ENCODE data around the gene TMEM187. TPM values are rescaled to one million over a fixed set of nuclear protein-coding genes. Genes with fewer than 3 reads are reported as not detected.

Gene TMEM187
- total RNA-seq, 2 donors from 2014 or later = 5.1 to 6.4 TPM

DNA sequence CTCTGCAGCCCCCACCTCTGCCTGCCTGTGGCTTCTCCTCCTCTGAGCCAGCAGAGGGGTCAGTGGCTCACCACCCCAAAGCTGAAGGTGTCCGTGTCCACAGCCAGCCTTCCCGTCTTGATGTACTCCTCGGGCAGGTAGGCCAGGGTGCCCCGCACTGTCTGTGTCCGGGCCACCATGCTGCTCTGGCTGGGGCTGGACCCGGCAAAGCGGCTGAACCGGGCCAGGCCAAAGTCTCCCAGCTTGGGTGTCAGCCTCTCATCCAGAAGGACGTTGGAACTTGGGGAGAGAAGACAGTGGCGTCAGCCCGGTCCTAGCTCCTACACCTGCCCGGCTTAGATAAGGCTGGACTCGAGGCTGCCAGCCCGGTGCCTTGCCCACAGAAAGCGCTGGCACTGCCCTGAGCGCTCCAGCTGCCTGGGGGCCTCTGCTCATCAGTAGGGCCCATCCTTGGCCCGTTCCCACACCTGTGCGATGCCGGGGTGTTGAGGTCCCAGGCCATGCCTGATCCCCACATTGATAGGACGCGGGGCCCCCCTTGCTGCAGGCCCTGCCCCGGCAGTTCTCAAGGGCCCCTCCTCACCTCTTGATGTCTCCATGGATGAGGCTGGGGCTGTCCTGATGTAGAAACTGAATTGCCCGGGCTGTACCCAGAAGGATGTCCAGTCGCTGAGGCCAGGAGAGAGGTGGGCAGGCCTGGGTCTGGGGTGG lies 44.0 kb downstream of the TMEM187 start:
- DNase-seq (ENCODE audit: low spot score in 2 of 2) = no peak
- peaks cover 0 to 5% of the 10 kb centered on the region in 2 donors for H3K36me3 Mint-ChIP-seq
- no peak for ATAC-seq
- no peak overlapping the region for H3K27ac Mint-ChIP-seq
- no peaks in the 10 kb centered on the region for H3K9me3 Mint-ChIP-seq

DNA sequence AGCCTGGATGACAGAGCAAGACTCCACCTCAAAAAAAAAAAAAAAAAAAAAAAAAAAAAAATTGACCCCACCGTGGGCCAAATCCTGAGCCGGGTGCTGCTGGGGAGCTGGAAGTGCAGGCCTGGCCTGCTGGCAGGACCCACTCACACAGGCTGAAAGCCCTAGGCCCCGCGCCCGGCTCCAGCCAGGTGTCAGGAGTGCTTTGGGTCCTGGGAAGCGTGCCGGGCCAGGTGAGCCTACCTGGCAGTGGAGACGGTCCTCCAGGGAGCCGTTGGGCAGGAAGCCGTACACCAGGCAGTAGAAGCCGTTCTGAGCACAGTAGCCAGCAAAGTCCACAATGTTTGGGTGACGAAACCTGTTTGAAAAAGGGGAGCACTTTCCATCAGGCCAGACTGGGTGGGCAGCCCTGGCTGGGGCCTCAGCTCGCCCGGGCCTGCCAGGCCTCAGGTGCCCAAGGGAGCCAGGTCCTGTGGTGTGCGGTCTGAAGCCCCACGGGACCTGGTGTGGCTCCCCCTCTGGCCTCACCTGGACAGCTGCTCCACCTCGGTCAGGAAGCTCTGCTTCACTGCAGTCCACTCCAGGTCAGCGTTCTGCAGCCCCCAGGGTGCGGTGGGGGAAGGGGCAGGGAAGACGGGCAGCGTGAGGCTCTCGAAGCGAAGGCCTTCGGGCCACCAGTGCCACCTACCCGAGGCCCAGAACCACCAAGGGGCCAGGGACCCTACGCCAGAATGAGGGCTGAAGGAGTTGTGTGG lies 45.4 kb downstream of the TMEM187 start:
- ATAC-seq = no peak
- H3K36me3 Mint-ChIP-seq = peaks cover 0 to 5% of the 10 kb centered on the region in 2 donors
- DNase-seq (ENCODE audit: low spot score in 2 of 2) = no peak
- H3K9me3 Mint-ChIP-seq = no peaks in the 10 kb centered on the region
- peak overlapping the region in 1 of 2 donors; percentile 92 for H3K27ac Mint-ChIP-seq

DNA sequence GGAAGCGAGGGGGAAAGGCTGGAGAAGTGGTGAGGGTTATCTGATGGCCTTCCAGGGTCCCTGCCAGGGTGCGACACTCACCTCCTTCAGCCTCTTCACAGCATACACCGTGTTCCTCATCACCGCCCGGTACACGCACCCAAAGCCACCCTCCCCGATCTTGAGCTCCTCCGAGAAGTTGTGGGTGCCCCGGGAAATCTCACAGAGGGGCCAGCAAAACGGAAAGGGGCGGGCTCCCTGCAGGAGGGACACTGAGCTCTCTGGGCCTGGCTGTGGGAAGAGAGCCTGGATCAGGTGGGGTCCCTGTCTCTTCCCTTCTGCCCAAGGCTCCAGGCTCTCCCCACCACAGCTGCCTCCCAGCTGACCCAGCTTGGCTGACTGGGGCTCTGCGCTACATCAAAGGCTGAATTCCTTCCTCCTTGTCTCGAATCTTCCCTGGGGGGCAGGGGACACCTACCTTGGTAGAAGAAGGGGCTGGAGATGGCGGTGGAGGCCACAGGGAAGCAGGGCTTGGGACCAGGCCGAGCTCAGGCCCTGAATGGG lies 46.0 kb downstream of the TMEM187 start:
- peaks cover 0 to 5% of the 10 kb centered on the region in 2 donors for H3K36me3 Mint-ChIP-seq
- no peak for ATAC-seq
- H3K9me3 Mint-ChIP-seq = no peaks in the 10 kb centered on the region
- DNase-seq (ENCODE audit: low spot score in 2 of 2) = no peak
- peak overlapping the region; percentile 92 to 98 for H3K27ac Mint-ChIP-seq

DNA sequence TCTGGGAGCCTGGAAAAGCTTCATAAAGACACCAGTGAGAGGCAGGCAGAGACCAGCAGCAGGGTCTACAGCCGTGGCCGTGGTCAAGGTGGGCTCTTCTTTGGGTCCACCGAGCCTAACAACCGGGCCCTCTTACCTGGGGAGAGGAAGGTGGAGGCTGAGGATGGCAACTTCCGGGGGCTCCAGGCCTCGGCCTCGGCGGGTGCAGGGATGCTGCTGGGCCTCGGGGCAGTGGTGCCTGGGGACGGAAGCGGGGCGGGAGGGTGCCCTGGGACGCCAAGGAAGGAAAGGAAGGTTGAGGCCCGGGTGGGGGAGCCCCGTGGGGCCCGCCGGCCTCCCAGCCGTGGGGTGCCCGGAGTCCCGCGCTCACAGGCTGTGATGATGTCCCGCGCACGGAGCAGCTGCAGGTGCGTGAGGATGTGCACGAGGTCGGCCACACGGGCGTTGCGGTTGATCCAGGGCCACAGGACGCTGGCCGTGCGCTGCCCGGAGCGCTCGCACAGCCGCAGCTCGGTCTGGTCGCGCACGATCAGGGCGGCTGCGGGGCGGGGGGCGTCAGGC lies 46.6 kb downstream of the TMEM187 start:
- Mint-ChIP-seq H3K9me3 (no peaks in the 10 kb centered on the region), H3K27ac (peak overlapping the region; percentile 92 to 98), H3K36me3 (peaks cover 0 to 5% of the 10 kb centered on the region in 2 donors)
- peak in 1 of 2 donors; percentile 24 for DNase-seq (ENCODE audit: low spot score in 2 of 2)
- peak; percentile 8 to 9 for ATAC-seq

DNA sequence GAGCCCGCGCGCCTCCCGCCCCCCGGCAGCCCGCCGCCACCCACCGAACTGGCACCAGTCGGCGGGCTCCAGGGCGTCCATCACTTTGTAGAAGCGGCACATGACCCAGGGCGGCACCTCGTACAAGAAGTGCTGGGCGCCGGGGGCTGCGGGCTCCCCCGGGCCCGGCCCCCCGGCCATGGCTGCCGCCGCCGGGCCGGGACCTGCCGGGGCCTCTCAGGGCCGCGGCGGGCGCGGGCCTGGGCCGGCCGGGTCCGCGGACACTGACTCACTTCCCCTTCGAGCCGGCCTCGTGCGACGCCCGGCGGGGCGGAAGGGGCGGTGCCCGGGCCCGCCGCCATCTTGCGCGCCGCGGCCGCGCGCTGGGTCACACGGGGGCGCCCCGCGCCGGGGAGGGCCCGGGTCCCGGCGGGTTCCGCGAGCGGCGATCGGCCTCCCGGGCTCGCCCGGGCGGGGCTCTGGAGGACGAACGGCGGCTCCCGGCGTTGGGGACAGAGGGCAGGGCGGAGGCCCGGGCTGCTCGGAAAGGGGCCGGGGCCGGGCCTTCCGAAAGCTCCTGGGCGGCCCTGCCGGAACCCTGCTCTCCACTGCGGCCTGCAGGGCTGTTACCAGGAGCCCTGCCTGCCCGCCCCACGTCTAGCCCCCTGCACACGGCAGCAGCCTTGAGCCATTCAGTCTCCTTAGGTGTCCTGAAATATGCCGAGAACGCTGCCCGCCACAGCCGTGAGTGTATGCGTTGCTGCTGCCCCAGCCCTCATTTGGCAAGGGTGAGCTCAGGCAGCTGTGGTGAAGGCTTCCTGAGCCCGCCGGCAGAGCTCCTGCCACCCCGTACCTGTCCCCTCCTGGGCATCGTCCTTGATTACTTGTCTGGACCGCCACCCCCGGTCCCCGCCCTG lies 47.3 kb downstream of the TMEM187 start, which contains the start of gene IRAK1:
TSS of gene IRAK1 (minus strand) at position 270 of the 896 bp plus-strand sequence. CDS start at position 180, 90 bp downstream.
- Mint-ChIP-seq H3K9me3 (no peaks in the 10 kb centered on the region), H3K27ac (peak within 1 kb of the TSS; percentile 95 to 98), H3K36me3 (peaks cover 0 to 5% of the 10 kb centered on the region in 2 donors)
- ATAC-seq (peak; percentile 72 to 84), DNase-seq (ENCODE audit: low spot score in 2 of 2) (peak; percentile 59 to 77)

DNA sequence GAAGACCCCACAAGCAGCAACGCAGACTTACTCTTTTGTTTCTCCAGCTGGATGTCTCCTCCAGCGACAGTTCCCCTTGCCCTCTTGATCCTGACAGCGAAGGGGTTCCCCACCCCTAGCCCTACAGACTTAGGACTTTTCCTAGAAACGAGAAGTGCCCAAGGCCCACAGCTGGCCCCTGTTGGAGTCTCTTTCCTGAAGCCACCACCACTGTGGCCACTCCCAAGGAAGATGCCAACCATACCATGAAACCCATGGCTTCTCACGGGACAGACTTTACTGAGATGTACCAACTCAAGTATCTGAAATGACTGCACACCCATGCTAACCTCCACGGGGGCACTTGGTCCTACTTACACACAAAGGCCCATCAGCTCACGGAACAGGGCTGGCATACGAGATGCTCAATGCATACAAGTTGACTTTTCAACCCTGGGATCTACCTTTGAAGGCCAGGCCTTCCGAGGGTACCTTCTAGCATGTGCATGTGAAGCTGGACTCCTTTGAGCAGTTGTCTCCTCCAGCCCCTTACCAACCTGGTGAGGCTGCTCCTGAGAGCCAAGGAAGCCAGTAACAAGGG lies 48.1 kb downstream of the TMEM187 start:
- ATAC-seq (peak; percentile 9 to 11), DNase-seq (ENCODE audit: low spot score in 2 of 2) (no peak)
- no peaks in the 10 kb centered on the region for H3K9me3 Mint-ChIP-seq
- H3K27ac Mint-ChIP-seq = peak overlapping the region; percentile 95
- H3K36me3 Mint-ChIP-seq = peaks cover 0 to 5% of the 10 kb centered on the region in 2 donors

DNA sequence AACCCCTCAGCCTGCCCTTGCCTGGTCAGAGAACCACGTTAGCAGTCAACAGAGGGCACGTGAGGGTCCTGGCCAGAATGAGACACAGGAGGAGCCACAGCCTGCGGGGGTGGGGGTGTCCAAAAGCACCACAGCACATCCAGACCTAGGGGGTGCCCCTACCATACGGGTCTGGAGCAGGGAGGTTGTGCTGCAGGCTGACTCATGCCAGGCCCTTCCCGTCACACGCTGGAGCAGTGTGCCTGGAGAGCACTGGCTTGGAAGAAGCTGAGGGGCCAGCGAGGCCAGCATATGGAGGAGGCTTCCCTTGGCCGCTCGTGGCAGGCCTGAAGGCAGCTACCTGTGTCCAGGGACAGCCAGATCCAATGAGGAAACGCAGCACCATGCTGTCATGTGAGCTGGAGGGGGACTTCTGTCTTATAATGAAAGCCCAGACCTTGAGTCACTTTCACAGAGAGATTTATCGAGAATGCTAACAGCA lies 48.6 kb downstream of the TMEM187 start:
- DNase-seq (ENCODE audit: low spot score in 2 of 2) (peak in 1 of 2 donors; percentile 71), ATAC-seq (peak; percentile 15 to 70)
- Mint-ChIP-seq H3K36me3 (no peaks in the 10 kb centered on the region), H3K9me3 (no peaks in the 10 kb centered on the region), H3K27ac (peak overlapping the region; percentile 29 to 95)

DNA sequence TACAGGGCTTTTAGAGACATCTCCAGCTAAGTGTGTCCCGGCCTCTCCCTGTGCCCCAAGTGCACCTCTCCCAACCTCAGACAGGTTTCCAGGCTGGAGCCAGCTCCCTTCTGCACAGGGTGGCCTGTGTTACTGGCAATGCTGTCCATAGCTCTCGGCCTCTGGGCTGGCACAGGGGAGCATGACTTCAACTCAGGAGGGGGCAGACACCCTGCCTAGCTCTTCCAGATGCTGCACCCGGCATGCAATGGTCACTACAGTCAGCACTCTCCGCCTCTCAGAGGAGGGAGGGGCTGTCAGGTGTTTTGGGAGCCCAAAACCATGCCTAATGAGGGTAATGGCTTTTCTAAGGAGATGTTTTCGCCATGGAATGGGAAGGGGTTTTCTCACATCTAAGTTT lies 49.6 kb downstream of the TMEM187 start:
- no peak overlapping the region for H3K27ac Mint-ChIP-seq
- ATAC-seq = no peak
- no peaks in the 10 kb centered on the region for H3K9me3 Mint-ChIP-seq
- no peaks in the 10 kb centered on the region for H3K36me3 Mint-ChIP-seq
- DNase-seq (ENCODE audit: low spot score in 2 of 2) = no peak

DNA sequence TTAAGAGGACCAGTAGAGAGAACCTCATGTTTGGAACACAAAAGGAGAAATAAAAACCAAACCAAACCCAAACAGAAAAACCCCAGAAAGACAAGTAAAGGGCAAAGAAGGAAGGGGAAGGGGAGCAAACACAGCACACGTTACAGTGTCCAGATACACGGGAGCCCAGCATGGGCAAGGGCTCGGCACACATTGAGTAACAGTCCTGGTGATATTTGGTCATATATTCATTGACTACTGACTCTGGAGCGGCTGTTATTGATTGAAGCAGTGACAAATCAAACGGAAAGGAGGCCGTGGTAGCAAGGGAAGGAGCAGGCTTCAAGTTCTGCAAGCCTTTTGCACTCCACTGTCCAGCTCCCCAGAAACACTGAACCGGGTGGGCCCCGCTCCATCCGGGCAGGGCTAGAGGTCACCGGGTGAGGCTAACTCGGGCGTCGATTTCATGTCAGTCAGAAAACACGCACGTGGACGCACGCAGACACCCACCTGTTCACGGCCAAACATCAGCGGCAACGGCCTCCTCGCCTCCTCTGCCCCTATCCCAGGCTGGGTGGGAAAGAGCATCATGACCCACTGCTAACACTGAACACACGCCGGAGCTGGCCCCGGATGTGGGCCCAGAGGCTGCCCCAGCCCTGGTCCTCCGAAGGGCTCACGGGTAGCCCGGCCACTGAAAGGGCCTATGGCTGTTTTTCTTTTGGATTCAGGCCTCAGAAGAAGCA lies 50.9 kb downstream of the TMEM187 start:
- Mint-ChIP-seq H3K27ac (peak overlapping the region in 1 of 2 donors; percentile 56), H3K9me3 (no peaks in the 10 kb centered on the region), H3K36me3 (no peaks in the 10 kb centered on the region)
- DNase-seq (ENCODE audit: low spot score in 2 of 2) (no peak), ATAC-seq (no peak)

DNA sequence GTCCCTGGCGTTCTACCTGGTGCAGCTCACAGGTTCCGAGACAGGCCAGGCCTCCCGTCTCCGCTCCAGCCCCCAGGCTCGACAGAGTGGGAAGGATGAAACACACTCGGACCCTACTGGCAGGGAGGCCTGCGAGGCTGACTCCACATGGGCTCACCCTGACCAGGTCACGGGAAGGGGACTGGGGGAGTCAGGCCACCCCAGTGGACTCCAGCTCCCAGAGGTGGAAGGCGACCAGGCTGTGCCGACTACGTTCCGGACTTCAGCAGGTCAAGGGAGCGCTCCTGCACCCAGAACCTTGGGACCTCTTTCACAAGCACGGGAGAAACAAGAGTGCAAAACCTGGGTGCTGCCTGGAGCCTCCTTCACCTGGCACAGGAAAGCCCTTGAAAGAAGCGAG lies 51.7 kb downstream of the TMEM187 start:
- H3K27ac Mint-ChIP-seq = no peak overlapping the region
- H3K36me3 Mint-ChIP-seq = no peaks in the 10 kb centered on the region
- H3K9me3 Mint-ChIP-seq = no peaks in the 10 kb centered on the region
- ATAC-seq (no peak), DNase-seq (ENCODE audit: low spot score in 2 of 2) (no peak)

DNA sequence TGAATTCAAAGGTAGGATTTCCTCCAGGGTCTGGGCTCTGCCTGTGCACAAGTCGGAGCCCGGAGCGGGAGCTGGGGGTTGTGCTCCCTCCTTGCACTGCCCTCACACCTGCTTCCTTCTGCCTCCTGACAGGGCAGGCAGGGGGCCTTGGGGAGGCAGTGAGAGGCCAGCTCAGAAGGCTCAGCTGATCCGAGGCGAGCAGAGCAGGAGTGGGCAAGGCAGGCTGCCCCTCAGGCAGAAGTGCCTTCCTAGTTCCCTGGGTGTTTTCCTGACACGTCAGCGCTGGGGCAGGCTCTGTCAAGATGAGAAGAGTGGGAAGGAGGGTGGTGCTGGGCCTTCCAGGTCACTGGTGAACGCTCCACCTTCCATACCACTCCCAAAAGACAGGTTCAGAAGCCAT lies 52.7 kb downstream of the TMEM187 start:
- DNase-seq (ENCODE audit: low spot score in 2 of 2) (no peak), ATAC-seq (no peak)
- H3K9me3 Mint-ChIP-seq = no peaks in the 10 kb centered on the region
- H3K27ac Mint-ChIP-seq = no peak overlapping the region
- H3K36me3 Mint-ChIP-seq = no peaks in the 10 kb centered on the region

DNA sequence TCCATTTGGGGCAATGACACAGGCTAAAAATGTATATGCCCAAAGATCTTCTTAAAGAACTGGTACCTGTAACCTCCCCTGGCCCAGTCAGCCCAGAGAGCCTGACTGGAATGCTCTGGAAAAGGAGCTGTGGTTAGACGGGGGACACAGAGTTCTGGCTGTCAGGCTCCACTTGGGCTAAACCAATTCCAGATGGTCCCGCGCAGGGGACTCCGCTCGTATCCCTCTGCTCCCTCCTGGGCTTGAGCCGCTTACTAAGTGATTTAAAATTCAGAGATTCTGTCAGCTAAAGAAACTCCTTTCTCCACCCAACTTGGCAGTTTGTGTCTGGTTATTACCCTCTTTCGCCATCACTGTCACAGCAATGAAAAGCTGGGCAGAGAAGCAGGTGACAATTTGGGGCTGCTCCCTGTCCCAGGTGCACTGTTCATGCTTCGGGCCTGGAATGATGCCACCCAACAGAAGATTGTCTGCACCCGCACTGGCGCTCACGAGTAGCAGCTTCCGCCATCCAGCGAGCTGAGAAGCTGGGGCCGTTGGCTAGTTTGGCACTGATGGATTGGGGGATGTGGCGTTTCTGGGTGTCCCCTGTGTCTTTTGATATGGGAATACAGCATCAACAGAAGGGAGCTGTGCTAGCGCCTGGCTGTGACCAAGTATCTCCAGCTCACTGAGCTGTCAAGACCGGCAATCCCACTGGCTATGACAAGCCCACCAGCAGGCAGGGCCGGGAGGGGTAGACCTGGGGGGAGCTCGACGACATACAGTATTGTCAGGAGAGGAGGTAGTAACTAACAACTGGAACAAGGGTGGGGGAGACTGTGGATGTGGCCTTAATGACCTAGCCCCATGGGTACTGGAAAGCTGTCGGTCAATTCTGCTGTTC lies 53.8 kb downstream of the TMEM187 start:
- no peak for DNase-seq (ENCODE audit: low spot score in 2 of 2)
- Mint-ChIP-seq H3K9me3 (no peaks in the 10 kb centered on the region), H3K36me3 (no peaks in the 10 kb centered on the region), H3K27ac (no peak overlapping the region)
- ATAC-seq = no peak

DNA sequence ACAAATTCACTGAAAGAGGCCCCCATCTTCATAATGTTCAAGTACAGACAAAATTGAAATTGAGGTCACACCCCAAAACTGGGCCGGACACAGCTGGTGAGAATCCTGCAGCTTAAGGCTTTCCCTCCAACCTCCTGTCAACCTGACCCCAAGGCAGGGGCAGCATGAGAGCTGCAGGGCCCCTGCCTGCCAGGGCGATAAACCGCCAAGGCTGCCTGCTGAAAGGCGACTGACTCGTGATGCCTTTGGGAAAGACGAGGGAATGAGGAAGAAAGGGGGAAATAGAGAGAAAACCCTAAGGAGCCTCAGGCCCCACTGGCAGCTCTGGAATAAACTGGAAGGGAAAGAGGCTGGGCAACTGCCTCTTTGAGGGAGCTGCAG lies 54.5 kb downstream of the TMEM187 start:
- DNase-seq (ENCODE audit: low spot score in 2 of 2) = no peak
- Mint-ChIP-seq H3K9me3 (no peaks in the 10 kb centered on the region), H3K27ac (no peak overlapping the region), H3K36me3 (no peaks in the 10 kb centered on the region)
- no peak for ATAC-seq

DNA sequence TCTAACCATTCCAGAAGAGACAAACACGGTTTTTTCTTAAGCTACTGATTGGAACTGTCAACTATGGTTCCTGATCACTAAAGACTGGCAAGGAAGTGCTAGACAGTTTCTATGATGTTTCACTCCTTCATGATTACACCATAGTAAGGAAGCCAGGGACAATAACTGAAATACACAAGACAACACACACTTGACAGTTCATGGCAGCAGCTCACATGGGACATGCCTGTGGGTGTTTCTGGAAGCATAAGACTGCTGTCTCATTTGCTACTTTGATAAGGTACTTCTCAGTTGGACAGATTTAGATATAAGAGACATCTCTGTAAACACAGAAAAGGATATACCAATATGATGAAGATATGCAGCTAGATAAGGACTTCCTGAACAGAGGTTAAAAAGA lies 55.4 kb downstream of the TMEM187 start:
- Mint-ChIP-seq H3K27ac (no peak overlapping the region), H3K9me3 (no peaks in the 10 kb centered on the region), H3K36me3 (no peaks in the 10 kb centered on the region)
- no peak for ATAC-seq
- DNase-seq (ENCODE audit: low spot score in 2 of 2) = no peak
